IPS-18a (cell line): ENCODE data around the gene MPHOSPH9.

Source experiments
- H3K27ac ChIP-seq: one replicate; pipeline ENCODE4 v1.5.1; 2013; ENCODE audit warnings: low read length
- H3K27me3 ChIP-seq: one replicate; pipeline ENCODE4 v1.6.1; 2013; ENCODE audit warnings: mild to moderate bottlenecking, low read length; ENCODE audit not compliant: control insufficient read depth, insufficient read depth
- H3K36me3 ChIP-seq: one replicate; pipeline ENCODE4 v1.6.1; 2013; ENCODE audit warnings: low read depth, low read length; ENCODE audit not compliant: control insufficient read depth
- H3K4me1 ChIP-seq: one replicate; pipeline ENCODE4 v1.6.1; 2013; ENCODE audit warnings: low read depth, low read length; ENCODE audit not compliant: control insufficient read depth
- H3K4me3 ChIP-seq: one replicate; pipeline ENCODE4 v1.5.1; 2013; ENCODE audit warnings: low read length
- H3K9ac ChIP-seq: one replicate; pipeline ENCODE4 v1.6.1; 2013; ENCODE audit warnings: mild to moderate bottlenecking, low read length, moderate library complexity
- H3K9me3 ChIP-seq: one replicate; pipeline ENCODE4 v1.6.1; 2013; ENCODE audit warnings: low read depth, low read length; ENCODE audit not compliant: control insufficient read depth

MPHOSPH9 gene

DNA sequence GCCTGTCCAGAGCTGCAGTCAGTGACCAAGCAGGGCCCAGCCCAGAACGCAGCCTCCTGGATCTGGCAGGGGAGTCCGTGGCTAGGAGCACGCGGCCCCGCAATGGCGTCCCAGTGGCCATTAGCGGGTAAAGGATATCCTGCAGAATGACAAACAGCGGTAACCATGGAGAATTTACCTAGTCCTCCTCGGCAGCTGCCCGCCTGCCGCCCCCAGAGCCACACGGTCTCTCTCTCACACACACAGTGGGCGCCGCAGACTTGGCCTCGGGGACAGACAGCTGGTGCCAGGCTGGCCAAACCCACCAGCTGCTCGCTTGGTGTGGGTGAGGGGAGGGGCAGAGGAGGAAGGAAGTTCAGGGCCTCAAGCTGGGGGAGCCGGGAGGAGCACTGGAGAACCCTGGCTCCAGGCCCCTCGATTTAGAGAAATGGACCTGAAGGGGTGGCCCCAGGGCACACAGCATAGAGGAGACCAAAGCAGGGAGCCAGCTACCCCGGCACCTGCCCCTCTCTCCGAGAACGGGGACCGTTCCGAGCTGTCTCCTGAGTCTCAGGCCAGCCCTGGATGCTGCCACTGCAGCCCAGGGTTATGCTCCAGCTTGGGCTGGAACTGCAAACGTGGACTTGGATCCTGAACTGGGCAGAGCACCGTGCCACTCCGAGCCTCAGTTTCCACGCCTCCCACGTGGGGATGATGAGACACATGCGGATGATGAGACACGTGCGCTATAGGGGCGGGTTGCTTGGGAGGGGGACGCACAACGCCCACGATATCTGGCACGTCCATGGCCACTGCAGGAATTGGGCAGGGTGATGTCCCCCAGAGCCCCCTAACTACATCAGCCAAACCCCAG, 35.3 kb upstream of the MPHOSPH9 start:
- no peaks in the 10 kb centered on the region for H3K27me3 ChIP-seq
- no peak overlapping the region for H3K4me3 ChIP-seq
- peaks cover 21% of the 10 kb centered on the region for H3K4me1 ChIP-seq
- H3K9ac ChIP-seq: peak overlapping the region; percentile 20
- H3K27ac ChIP-seq: no peak overlapping the region
- H3K36me3 ChIP-seq: peaks cover 17% of the 10 kb centered on the region
- H3K9me3 ChIP-seq: no peaks in the 10 kb centered on the region

DNA sequence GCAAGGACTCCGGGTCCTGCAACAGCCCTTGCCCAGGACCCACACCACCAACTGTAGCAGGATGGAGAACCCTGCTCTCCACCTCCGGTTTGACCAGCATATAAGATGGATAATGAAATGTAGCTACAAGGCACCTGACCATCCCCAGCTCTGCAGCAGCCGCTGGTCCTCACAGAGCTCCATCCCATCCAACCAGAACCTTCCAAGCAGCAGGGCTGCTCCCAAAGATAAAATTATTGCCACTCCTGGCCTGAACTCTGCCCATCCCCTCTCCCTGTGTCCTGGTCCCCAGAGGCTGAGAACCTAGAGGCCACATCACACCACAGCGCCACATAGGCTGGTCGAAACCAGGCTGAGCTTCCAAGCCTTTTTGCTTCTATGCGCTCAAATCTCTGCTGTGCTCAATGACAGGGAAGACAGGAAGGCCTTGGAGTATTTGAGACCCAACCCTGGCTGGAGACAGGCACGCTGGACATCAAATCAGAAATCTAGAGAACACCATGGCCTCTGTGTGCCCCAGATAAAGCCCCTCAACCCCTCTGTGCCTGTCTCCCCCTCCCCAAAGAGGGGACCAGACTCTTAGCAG, 34.5 kb upstream of the MPHOSPH9 start:
- no peaks in the 10 kb centered on the region for H3K9me3 ChIP-seq
- H3K27me3 ChIP-seq: no peaks in the 10 kb centered on the region
- H3K9ac ChIP-seq: no peak overlapping the region
- peaks cover 22% of the 10 kb centered on the region for H3K36me3 ChIP-seq
- no peak overlapping the region for H3K4me3 ChIP-seq
- peaks cover 13% of the 10 kb centered on the region for H3K4me1 ChIP-seq
- H3K27ac ChIP-seq: no peak overlapping the region

DNA sequence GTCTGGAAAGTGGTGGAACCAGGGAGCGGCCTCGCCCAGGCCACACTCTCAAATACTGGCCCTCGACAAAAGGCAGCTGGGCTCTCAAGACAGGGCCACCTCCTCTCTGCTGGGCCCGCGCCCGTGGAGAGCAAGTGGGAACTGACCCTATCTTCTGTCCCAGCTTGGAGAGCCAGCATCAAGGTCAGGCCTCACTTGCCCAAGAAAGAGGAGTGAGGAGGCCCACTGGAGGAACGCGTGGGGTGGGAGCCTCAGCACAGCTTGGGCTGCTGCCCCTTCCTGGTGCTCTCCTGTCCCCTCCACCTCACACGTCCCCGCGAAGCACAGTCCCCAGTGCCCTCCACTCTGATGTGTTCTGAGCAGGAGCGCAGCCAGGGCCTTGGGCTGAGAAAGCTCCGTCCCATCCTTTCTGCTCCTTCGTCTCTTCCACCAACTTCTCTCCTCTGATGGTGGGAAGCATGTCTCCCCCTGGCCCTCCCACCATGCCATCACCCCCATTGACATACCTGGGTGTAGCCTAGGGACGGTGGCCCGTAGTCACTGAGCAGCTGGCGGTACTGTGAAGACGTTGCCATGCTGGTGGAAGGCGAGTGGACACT, 33.8 kb upstream of the MPHOSPH9 start:
- no peak overlapping the region for H3K9ac ChIP-seq
- H3K9me3 ChIP-seq: no peaks in the 10 kb centered on the region
- no peak overlapping the region for H3K4me3 ChIP-seq
- no peaks in the 10 kb centered on the region for H3K27me3 ChIP-seq
- H3K36me3 ChIP-seq: peaks cover 29% of the 10 kb centered on the region
- peaks cover 11% of the 10 kb centered on the region for H3K4me1 ChIP-seq
- no peak overlapping the region for H3K27ac ChIP-seq

DNA sequence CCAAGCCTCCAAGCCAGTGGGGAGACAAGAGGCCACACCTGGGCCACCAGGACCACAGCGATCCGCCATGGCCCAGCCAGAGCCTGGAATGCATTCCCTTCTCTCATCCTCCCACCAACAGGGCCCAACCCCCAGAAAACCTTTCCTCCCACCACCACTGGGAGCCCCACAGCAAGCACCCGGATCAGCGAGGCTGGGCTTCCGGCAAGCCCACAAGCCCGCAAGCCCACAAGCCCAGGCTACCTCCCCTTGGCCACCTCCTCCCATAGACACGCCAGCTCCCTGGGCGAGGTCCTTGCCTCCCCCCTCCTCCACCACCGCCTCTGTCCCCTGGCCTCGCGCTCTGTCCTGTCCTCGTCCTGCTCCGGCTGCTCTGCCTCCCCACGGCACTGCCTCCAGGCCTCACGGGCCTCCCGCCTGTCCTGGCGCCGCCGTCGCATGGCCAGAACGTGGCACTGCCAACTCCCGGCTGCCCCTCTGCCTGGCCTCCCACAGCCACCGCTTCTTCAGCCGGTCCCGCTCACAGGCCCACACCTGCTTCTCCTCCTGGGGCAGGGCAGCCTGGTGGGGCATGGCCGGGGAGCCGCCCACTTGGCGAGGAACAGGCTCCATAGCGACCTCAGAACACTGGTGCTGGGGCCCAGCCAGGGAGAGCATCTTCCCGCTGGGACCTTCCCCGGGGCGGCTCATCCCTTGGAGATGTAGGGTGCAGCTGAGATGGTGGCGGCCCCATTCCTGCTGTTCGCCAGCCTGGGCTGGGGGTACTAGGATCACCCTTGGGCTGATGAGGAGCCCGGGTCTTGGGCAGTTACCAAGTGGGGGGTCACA, 33.1 kb upstream of the MPHOSPH9 start:
- no peak overlapping the region for H3K9ac ChIP-seq
- no peaks in the 10 kb centered on the region for H3K9me3 ChIP-seq
- no peaks in the 10 kb centered on the region for H3K27me3 ChIP-seq
- no peak overlapping the region for H3K27ac ChIP-seq
- peaks cover 36% of the 10 kb centered on the region for H3K36me3 ChIP-seq
- peaks cover 16% of the 10 kb centered on the region for H3K4me1 ChIP-seq
- H3K4me3 ChIP-seq: no peak overlapping the region

DNA sequence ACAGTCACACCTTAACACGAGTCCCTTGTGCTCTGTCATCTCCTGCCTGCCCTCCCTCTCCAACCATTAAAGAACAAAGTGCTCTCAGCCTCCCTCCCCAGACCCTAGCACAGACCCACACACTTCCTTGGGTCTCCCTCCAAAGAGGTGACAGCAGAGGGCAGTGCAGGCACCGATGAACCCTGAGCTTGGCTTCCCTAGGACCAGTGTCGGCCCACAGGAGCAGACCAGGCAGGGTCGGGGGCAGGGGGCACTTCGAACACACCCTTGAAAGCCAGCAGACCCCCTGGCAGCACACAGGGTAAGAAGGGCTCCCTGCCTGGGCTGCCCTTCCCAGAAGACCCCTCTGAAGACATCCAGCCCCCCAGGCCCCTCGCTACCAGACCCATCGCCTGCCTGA, 31.7 kb upstream of the MPHOSPH9 start:
- H3K27ac ChIP-seq: no peak overlapping the region
- H3K9ac ChIP-seq: no peak overlapping the region
- peaks cover 50% of the 10 kb centered on the region for H3K36me3 ChIP-seq
- peaks cover 16% of the 10 kb centered on the region for H3K4me1 ChIP-seq
- no peaks in the 10 kb centered on the region for H3K9me3 ChIP-seq
- no peaks in the 10 kb centered on the region for H3K27me3 ChIP-seq
- H3K4me3 ChIP-seq: no peak overlapping the region

DNA sequence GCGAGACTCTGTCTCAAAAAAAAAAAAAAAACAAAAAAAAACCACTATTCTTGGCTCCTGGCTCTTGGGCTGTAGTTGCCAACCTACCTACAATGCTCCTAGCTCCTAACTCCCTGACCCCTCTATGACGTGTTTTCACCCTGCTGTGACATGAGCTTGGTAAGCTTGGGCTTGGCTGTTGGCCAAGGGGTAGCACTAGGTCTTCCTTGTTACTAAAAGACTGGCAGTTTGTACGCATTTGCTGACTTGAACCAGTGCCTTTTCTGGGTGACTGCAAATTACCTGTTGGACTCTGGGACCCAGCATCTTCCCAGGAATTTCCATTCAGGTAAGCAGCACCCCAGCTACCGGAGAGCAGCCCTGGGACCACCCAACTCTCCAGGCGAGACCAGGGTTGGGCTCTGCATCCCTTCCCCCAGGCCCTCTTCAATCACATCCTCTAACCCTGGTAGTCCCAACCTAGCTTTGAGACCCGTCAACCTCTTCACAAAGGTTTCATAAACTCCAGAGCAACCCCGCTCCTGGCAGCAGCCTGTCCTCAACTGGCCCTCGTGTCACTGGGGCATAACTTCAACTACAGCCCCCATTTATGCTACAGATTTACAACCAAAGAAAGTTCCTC, 30.4 kb upstream of the MPHOSPH9 start:
- no peaks in the 10 kb centered on the region for H3K9me3 ChIP-seq
- peaks cover 64% of the 10 kb centered on the region for H3K36me3 ChIP-seq
- H3K9ac ChIP-seq: no peak overlapping the region
- no peak overlapping the region for H3K4me3 ChIP-seq
- H3K4me1 ChIP-seq: peaks cover 6% of the 10 kb centered on the region
- H3K27me3 ChIP-seq: no peaks in the 10 kb centered on the region
- H3K27ac ChIP-seq: no peak overlapping the region

DNA sequence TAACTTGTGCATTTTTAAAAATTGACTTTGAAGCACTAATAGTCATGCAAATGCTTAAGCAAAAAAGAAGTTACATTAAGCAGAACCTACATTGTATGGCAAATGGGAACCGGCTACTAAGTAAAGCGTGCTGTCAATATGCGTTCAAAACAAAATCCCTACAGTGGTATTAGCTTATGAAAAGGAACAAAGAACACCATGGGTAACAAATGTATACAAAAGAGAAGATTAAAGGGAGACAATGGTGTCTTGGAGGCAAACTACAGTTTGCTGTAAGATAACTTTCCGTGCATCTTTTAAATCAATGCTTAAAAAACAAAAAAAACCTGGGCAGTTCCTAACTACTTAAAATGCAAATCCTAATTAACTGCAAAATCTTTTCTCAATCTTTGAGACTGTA, 28.3 kb upstream of the MPHOSPH9 start:
- no peak overlapping the region for H3K27ac ChIP-seq
- H3K4me1 ChIP-seq: peaks cover 5% of the 10 kb centered on the region
- H3K36me3 ChIP-seq: peaks cover 72% of the 10 kb centered on the region
- no peak overlapping the region for H3K4me3 ChIP-seq
- H3K27me3 ChIP-seq: no peaks in the 10 kb centered on the region
- no peak overlapping the region for H3K9ac ChIP-seq
- no peaks in the 10 kb centered on the region for H3K9me3 ChIP-seq

DNA sequence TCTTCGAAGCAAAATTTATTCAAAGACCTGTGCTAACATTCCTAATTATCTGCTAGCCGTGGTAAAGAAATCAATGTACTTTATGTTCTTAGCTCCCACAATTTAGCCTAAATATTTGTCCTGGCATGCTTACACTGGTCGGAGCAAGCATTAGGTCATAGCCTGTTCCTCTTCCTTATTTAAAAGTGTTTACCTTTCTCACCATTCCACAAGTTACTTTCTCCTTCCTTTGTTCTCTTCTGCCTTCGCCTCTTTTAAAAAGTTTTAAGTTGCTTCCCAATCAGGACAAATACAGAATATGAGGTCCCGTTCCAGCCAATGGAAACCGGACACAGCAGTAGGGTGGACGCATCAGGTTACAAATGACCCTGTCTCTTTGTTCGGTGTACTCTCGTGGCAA, 27.1 kb upstream of the MPHOSPH9 start:
- peaks cover 5% of the 10 kb centered on the region for H3K4me1 ChIP-seq
- peaks cover 69% of the 10 kb centered on the region for H3K36me3 ChIP-seq
- H3K27me3 ChIP-seq: no peaks in the 10 kb centered on the region
- H3K9ac ChIP-seq: no peak overlapping the region
- no peak overlapping the region for H3K4me3 ChIP-seq
- H3K9me3 ChIP-seq: no peaks in the 10 kb centered on the region
- H3K27ac ChIP-seq: no peak overlapping the region

DNA sequence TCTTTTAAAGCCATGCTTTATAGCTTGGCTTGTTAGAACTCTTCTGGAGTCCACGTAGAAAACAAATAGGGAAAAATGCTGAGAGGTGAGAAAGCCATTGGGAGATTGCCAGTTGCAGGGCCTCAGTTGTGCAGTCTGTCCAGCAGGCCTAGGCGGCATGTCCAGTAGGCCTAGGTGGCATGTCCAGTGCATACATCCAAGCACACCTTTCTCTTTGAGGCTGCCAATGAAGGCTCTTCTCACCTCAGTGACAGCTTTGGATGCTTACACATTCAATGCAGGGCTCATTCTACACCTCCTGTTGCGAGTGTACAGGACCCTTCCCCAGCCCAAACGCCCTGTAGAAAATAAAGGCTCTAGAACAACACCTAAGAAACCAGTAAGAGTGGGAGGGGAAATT, 25.7 kb upstream of the MPHOSPH9 start:
- H3K9ac ChIP-seq: no peak overlapping the region
- H3K4me1 ChIP-seq: peaks cover 5% of the 10 kb centered on the region
- no peak overlapping the region for H3K4me3 ChIP-seq
- H3K9me3 ChIP-seq: no peaks in the 10 kb centered on the region
- no peak overlapping the region for H3K27ac ChIP-seq
- peaks cover 80% of the 10 kb centered on the region for H3K36me3 ChIP-seq
- no peaks in the 10 kb centered on the region for H3K27me3 ChIP-seq

DNA sequence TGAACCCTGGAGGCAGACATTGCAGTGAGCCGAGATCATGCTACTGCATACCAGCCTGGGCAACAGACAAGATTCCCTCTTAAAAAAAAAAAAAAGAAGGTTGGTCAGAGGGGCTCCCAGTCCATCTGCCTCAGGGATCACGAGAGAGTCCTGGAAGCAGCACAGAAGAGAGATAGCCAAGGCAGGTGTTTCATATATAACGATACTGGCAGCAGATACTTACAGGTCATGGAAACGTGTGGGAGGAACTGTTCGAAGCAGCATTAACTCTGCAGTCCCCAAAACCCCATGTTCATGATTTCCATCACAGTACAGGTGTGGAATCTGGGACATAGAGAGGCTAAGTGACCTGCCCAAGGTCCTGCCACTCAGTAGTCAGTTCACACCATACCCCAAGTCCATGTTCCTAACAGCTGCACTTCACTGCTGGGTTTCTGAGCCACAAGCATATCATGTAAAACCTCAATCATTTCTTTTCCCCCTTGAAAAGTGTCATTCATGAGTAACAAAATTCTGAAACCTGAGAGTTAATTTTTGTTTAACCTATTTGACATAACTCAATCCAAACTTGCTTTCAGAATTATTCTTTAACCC, 22.0 kb upstream of the MPHOSPH9 start:
- Histone ChIP-seq H3K4me1 (no peaks in the 10 kb centered on the region), H3K9ac (no peak overlapping the region), H3K9me3 (no peaks in the 10 kb centered on the region), H3K4me3 (no peak overlapping the region), H3K36me3 (peaks cover 46% of the 10 kb centered on the region), H3K27me3 (no peaks in the 10 kb centered on the region), H3K27ac (no peak overlapping the region)
